ENCODE results near the gene CREB5.
"Not testable (repeated sequence)": the region's sequence is repeated elsewhere in the genome, so short reads cannot be mapped to it uniquely, and the experiment has no call there.

CREB5 gene, protein sequence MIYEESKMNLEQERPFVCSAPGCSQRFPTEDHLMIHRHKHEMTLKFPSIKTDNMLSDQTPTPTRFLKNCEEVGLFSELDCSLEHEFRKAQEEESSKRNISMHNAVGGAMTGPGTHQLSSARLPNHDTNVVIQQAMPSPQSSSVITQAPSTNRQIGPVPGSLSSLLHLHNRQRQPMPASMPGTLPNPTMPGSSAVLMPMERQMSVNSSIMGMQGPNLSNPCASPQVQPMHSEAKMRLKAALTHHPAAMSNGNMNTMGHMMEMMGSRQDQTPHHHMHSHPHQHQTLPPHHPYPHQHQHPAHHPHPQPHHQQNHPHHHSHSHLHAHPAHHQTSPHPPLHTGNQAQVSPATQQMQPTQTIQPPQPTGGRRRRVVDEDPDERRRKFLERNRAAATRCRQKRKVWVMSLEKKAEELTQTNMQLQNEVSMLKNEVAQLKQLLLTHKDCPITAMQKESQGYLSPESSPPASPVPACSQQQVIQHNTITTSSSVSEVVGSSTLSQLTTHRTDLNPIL

DNA sequence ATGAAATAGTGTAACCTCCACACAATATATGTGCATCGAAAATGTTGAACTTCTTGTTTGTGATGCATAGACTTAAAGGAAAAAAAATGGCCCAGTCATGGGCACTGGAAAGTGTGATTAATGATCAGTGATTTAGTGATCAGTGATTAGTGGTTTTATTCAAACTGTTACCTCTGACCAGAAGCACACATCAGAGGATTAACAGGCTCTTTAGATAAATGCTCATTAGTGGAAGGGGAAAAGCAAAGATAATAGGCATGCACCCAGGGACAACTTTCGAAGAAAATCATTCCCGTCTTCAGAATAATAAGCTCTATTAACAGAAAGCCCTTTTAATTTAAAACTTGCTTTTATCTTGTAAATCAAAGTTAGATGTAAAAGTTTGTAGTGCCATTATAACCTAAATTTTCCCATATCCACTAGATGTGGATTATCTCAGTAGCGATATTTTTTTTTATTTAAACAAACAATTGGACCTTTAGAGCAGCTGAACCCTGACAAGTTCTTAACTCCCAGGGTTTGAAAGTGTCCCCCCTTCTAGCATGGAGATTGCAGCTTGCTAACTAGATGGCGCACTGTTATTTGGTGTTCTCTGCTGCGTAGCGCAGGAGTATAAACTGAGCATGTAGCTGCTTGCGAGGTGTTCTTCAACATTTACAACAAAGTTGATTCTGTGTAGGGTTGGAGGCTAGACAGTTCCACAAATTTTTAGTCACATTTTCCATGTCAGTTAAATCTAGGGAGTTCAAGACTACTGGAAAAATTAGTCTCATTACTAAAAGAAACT, at the start of gene CREB5:
CREB5 (plus strand) TSS at position 643 of the 787 bp plus-strand sequence. CDS start 397 bp downstream, outside the sequence.
- DNase-seq, result no peak

DNA sequence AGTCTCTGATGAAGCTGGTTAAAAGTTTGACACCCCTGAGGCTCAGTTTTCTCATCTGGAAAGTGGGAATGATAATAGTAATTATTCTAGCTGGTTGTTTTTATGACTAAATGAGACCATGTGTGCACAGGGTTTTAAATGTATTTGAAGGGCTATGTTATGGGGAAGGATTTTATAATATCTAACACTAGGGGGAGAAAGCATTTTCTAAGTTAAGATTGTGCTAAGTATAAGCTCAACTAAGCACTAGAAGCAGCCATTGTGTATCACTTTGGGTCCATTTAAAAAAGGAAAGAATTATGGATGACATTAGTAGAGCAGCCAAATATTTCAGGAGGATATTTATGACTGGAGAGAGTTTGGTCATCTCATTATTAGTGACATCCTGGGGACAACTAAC, 49.5 kb upstream of the CREB5 start:
- DNase-seq, result no peak

DNA sequence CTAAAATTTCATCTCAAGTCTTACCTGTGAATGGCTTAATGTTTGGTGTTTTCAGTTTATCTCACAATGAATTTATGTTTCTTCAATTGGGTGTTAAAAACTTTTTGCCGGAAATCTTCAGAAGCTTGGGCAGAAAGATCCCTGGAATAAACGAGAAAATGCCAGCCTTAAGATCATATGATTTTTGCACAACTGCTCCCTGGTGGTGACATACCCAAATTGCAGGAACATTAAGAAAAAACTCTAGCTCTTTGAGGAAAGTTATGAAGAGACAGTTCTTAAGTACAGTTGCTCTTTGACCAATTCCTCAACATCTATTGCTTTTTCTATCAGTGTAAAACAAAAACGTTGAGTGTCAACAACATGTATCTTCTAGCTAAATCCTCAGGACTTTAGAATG, 48.2 kb upstream of the CREB5 start:
- no peak for DNase-seq

DNA sequence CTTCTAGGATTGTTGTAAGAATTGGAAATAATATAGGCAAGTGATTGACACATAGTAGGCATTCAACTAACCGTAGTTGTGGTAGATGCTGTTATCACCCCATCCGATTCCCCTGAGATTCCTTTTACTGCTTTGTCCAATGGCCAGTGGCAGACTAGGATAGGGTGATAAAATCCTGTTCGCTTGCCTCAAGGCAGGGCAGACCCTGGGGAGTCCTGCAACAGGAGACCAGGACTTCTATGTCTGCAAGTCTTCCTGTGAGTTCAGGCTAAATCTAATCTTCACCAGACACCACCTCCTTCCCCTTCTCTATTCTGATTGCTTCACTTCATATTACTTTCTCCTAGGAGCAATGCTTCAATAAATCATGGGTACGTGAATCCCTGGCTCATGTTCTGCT, 42.8 kb upstream of the CREB5 start:
- DNase-seq, result no peak

DNA sequence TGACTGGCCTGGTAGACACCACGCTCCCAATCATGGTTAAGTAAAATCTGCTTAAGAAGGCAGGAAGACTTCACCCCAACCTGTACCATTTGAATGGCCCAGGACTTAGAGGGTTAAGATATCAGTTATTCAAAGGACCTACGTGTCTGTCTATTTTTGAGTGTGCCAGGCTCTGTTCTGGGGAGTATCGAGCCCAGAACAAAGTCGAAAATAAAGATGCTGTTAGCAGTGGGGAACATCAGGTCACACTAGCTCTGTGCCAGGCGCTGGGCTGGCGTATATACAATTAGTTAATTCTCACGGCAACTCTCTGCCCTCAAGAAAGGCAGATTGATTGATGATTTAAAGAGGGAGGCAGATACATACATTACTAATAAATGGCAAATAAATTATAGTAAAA, 40.5 kb upstream of the CREB5 start:
- no peak for DNase-seq

DNA sequence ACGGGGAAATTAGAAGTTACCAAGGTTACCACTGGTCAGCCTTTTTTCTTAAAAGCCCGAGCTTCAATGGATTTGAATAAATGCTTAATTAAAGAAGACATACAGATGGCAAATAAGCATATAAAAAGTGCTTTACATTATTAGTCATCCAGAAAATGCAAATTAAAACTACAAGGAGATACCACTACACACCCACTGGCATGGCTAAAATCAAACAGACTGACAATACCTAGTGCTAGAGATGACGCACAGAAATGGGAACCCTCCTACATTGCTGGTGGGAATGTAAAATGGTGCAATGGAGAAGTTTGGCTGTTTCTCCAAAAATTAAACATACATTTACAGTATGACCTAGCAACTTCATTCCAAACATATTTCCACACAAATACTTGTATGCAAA, 38.3 kb upstream of the CREB5 start:
- DNase-seq, result no peak

DNA sequence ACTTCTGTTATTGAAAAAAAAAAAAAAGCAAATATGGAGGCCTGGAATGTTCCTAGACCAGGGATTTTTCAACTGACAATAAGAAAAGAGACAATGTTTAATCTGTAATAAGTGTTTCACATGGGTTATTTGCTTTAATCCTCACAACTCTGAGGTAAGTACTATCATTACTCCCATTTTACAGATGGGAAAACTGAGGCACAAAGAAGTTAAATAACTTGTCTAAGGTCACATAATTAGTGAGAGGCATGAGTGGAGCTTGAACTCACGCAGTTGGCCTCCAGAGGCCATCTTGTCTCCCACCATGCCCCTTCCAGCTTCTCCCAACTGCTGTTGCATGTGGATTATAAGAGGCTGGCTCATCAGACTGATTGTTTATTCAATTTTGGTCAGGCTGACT, 36.6 kb upstream of the CREB5 start:
- DNase-seq, result no peak

DNA sequence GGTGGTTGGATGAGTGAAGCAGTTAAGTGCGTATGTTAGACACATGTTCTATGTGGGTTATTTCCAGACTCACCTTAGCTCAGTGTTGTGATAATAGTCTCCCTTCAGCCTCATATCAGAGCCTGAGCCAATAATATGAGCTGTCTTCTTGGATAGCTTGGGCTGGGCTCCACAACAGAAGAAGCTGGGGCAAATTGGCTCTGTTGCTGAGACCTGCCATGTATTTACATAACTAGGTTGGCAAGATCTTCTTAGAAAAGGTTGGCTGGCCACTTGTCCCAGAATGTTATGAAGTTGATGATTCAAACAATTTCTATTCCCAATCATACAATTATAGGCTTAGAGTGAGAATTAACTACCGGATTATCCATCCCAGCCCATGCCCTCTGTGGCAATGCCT, 35.7 kb upstream of the CREB5 start:
- DNase-seq, result no peak

DNA sequence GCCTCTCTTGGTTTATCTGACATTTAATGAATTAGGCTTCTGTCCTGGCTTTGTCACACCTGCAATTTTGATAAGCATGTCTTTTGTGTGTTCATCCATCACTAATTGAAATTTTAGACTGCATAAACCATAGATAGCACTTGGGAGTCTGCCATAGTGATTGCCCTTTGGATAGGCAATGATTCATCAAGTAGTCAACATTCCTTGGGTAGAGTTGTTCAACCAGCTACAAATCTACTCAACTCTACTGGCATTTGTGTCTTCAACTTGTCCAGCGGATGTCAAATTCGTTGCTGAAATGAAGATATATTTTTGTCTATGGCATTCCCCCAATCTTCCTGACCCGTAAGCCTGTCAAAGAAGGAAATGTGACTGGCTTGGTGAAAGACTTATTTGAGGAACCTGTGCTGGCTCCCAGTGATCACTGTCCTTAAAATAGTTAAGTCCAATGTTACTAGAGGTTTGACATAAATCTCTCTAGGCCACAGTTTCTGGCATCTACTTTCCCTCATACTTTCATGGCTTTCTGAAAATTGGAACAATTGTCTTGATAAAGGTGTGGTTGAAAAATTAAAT, 33.7 kb upstream of the CREB5 start:
- DNase-seq, result no peak

DNA sequence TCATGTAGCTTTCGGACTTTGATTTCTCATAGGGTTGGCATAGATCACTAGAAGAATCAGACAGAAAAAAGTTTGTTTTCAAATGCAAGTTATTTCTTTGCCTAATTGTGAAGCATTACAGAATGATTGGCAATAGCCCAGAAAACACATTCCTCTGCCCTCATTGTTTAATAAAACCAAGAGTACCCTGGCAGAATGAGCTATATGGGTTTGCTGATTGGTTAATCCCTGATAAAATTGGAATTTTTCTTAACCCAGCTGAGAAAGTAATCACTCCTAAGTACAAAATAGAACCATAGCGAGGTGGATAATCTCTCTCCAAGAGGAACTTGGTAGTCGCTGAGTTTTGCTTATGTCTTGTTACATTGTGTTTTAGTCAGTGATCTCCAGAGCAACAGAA, 30.9 kb upstream of the CREB5 start:
- DNase-seq, result no peak

DNA sequence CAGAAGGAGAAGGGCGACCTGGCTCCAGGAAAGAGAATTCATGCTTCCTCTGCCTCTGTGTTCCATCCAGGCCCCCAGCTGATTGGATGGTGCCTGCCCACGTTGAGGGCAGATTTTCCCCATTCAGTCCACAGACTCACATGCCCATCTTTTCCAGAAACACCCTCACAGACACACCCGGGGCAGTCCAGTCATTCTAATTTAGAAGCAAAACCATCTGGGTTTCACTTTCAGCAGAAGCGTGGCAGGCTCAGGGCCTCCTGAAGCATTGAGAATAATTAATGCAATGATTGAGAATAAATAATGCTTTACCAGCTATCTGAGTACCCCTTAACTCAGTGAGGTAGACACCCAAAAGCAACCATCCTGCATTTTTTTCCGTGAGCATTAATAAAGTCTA, 30.2 kb upstream of the CREB5 start:
- DNase-seq, result no peak

DNA sequence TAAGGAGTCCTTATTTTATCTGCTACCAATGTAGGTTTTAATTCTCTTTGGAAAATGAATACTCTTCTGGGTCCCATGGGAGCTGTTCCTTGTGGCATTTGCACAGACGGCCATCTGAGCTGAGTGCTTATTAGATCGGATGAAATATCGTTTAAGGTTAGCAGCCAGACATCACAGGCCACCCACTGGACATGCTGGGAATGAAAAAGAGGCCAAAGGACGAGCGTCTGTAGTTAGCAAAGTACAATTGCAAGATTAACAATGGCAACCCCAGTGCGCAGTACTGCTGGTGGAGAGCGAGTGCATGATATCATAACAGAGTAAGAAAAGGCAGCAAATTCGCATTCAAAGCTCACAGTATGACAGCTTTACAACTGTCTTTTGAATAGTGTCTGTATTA, 28.3 kb upstream of the CREB5 start:
- no peak for DNase-seq

DNA sequence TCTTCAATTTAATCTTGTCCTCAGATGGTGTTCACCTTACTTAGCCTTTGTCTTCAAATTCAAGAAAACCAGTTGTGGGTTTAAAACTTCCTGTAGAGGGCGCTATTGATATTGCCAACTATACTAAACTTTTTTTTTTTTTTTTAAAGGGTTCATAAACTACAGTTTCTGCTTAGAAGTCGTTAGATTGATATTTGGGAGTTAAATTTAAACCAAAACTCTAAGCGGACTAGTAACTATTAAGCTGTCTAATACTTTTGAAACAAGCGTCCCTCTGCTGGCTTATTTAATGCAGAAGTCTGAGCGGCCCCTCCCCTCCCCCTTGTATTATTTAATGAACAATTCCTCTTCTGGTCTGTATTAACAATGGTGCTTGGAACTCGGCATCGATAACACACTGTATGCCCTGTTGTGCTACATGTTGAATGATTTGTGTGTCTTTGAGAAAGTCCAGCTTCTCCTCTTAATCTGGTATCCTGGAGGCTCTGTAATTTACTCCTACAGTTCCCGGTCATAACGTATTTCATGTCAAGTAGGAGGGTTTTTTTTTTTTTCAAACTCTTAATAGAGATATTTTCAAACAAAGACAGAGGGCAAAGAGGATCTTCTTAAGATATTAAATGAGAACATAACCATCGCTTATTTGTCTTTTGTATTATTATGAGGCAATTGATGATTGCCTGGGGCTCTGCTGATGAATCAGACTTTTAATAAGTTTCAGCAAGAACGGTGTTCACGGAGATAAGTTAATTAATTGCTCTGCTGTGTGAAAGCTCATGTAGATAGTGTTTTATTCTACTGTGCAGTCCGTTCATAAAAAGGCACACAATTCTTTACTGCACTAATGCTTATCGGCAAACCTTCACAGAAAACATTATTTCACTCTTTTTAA, 22.6 kb upstream of the CREB5 start:
- peak; percentile 15 for DNase-seq

DNA sequence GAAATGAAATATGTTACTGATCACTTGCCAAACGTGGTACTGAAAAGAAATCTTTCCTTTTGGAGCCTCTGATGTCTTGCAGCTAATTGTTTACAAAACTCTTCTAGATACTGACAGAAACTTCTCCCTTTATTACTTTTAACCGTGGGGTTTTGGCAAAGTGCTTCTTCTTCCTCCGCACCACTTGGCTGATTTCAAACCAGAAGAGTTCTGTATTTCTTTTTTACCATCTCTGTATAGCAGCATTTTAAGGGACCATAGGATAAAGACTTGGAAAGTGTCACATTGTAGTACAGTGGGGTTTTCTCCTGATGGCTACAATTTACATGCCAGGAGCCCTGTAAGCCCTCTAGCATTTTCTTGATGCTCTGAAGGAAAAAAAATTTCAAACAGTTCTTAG, 21.9 kb upstream of the CREB5 start:
- DNase-seq, result no peak

DNA sequence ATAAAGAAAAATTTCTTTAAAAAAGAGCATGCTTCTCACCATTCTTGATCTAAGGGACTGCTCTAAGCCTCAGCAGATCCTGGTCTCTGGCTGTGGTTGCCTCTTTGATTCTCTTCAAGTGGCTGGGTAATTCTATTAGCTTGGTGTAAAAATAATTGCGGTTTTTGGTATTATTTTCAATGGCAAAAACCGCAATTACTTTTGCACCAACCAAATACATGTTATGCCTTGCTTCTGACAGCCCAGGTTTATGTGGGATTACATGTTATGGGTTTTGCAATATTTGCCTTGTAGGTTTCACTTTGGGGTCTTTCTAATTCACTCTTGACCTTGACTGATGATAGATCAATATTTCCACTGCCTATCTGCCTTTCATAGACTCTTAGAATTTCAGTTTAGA, 20.0 kb upstream of the CREB5 start:
- no peak for DNase-seq

DNA sequence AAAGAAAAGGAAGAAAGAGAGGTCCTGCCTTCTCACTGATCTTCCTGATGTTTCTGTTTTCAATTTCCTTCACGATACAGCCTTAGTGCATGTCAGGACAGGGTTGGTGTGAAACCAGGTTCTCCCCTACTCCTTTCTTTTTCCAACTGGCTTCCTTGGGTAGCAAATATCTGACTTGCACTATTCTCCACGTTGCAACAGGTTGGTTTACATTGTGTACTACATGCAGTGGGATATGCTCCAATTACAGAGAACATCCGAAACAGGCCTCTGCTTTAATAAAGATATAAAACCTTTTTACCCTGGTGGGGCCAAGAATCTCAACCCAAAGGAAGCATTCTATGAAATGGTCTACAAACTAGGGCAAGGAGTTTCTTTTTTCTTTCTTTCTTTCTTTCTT, 16.9 kb upstream of the CREB5 start:
- no peak for DNase-seq

DNA sequence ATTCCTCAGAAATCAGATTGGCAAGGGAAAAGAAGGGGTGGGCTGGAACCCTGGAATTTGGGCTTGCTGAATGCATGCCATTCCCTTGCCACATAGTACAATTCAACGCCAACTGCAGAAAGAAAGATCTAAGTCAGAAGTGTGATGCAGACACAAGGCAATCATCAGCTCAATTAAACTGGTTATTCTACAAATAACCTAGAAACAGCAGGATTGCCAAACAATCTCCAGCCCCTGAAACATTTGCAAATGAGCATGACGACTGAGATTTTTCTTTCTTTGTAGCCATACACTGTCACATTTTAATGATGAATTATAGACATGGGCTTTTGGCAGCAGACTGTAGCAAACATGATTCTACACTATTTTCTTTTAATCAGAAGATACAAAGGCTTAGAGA, 16.5 kb upstream of the CREB5 start:
- DNase-seq, result no peak

DNA sequence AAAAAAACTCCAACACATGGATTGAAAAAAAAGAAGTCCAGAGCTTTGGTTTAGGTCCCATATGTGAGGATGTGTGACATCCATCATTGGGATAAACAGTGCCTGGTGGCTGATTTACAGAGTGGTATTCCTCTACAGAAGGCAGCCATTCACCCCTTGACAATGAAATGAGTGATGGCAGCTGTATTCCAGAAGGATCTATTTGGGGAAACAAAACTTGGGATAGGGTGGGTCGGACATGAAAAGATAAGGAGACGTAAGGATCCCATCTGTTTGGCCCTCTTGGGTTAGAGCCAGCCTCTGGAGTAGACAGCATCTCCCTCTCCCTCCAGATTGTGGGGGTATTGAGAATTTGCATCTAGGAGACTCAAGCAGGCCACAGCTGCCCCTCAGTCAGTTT, 15.2 kb upstream of the CREB5 start:
- no peak for DNase-seq

DNA sequence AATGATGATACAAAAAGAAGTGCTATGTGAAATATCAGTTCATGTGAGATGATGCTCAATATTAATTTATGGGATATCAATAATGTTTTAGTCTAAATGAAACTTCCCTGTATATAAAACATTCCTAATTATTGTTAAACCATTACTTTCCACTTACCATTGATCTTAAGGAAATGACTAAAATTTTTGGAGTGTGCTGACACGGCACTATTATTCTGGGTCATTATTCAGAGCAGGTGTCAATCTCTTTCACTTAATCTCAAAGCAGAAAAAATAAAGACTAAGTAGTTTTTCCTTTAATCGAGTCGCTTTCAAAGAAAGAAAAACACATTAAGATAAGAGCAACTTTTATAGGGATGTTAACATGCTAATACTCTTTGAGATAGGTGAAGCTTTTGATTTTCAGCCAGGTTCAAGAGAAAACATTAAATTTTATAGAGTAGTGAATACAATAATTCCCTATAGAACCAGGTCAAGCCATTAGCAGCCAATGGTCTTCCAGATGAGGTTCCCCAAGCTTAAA, 11.4 kb upstream of the CREB5 start:
- no peak for DNase-seq

DNA sequence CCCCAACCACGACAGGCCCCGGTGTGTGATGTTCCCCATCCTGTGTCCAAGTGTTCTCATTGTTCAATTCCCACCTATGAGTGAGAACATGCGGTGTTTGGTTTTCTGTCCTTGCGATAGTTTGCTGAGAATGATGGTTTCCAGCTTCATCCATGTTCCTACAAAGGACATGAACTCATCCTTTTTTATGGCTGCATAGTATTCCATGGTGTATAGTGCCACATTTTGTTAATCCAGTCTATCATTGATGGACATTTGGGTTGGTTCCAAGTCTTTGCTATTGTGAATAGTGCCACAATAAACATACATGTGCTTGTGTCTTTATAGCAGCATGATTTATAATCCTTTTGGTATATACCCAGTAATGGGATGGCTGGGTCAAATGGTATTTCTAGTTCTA, 10.8 kb upstream of the CREB5 start:
- not testable (repeated sequence) for DNase-seq

DNA sequence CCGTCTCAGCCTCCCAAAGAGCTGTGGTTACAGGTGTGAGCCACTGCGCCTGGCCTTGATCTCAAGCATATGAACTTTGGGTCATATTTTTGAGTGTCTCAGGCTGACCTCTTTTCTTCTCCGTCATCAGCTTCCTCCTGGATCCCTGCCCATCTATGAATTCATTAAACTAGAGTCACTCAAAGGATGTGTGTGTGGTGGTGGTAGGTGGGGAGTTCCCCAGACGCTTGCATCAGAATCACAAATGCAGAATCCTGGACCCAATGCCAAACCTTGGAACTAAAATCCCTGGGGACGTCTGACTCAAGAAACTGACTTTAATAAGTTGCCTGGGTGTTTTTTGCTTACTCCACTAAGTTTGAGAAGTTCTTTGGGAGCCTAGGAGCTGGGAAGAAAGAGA, 6.7 kb upstream of the CREB5 start:
- DNase-seq, result no peak

DNA sequence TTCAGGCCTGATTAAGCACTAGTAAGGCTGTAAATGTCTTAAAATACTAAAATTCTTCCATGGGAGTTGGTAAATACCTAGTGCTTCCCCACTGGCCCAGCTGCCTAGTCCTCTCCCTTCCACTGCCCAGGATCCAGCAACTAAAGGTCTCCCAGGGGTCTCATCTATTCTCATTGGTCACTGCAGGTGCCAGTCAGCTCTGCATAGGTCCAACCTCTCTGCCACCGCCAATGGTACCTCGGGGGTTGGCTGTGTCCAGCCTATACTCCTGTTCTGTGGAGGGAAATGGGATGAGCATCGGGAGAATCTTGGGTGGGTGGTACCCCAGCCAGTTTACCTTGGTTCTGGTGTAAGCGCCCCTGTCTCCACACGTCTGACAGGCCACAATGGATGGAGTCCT, 6.1 kb upstream of the CREB5 start:
- no peak for DNase-seq

DNA sequence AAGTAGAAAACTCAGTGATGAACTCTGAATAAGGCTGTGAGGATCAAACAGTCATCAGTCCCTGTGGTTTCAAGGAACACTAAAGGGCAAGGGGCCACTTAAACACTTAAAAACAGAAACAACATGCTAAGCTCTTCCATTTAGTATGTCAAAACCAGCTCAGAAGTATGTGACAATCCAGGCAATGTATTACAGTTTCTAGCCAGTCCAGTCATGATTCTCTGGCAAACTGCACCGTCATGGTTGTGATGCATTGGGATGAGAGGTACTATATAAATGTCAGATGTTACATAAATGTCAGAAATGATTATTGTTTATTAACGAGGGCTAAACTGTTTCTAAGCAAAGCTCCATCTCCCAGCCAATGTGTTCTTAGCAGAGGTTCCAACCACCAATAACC, 4.7 kb upstream of the CREB5 start:
- DNase-seq, result no peak
